Ramos (cell line): Measurements from ENCODE around the gene LSM7.

Experiments used
- in situ Hi-C: fragments of 300-500 bp; cut with MboI; formaldehyde crosslinking; loops from one replicate; pipeline ENCODE4 v1.14.3; 2022; ENCODE audit warnings: low sequenced_read_pairs; ENCODE audit not compliant: unreplicated experiment

LSM7 gene

DNA sequence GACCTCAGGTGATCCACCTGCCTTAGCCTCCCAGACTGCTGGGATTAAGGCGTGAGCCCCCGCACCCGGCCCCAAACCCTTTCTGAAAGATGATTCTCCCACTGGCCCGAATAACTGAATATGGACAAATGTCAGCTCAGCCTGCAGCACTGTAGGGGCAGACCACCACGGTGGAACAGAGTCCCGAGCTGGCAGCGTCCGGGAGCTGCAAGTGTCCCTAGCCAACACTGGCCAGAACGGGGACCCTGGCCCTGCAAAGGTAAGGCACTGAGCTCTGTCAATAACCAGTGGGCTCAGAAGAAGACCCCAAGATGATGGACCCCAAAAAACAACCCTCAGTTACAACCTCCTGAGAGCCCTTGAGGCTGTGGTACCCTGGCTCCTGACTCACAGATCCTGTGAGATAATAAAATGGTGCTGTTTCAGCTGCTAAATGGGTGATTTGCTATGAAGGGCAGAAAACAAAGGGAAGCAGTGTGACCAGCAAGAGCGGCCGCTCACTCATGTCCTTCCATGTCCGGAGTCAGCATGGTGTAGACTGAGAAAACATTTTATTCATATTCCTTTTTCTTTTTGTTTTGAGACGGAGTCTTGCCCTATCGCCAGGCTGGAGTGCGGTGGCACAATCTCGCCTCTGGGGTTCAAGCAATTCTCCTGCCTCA is 1.6 kb downstream of the LSM7 start:
- in situ Hi-C loops: no loop called here

DNA sequence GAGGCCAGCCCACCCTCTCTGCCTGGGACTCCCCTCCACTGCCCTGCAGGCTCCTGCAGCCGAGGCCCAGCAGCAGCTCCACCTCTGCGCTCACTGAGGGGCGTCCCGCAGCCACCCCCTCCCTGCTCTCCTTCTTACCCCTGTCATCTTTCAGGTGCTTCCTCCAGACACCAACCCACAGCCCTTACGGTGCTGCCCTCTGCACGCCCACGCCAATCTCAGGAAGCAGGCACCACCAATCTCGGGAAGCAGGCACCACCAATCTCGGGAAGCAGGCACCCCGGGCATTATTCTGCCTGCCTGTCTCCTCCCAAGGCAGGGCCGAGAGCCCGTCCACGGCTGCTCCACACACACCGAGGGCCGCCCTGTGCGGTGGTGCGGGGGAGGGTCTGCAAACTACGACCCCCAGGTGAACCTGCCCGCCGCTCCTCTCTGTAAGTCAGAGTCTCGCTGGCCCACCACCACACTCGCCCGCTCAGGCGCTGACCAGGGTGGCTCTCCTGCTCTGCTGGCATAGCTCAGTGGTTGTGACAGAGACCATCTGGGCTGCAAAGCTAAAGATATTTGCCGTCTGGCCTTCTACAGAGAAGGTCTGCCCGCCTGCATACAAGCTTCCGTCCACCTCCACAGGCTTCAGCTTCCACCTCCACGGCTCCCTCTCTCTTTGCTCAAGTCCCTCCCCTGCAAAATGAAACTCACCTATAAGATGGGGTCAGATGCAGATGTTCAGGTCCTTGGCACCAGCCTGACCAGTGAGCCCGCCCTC is 2.9 kb downstream of the LSM7 start:
- in situ Hi-C loops: no loop called here

DNA sequence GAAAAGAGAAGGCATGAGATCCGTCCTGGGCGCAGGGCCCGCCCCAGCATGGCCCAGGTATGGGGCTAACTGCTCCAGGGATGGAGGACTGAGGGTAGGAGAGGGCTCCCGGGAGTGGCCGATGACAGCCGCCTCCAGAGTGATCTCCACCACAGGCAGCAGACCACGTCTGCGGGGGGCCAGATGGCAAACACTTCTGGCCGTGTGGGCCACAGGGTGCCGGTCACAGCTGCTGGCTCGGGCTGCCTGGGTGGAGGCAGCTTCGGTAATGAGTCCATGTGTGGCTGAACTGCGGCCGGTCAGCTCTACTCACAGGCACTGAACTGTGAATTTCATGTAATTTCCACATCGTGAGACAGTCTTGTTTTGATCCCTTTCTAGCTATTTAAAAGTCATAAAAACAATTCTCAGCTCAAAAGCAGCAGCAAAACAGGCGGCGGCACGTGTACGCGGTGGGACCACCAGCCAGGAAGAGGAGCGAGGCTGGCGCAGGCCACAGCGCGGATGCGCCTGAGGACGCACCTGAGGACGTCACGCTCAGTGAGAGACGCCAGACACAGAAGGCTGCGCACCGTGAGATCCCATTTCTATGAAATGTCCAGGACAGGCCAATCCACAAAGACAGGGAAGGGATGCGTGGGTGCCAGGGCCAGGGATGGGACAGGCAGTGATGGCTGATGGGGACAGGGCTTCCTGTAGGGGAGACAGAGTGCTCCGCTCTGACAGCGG is 4.0 kb downstream of the LSM7 start:
- in situ Hi-C loops: no loop called here

DNA sequence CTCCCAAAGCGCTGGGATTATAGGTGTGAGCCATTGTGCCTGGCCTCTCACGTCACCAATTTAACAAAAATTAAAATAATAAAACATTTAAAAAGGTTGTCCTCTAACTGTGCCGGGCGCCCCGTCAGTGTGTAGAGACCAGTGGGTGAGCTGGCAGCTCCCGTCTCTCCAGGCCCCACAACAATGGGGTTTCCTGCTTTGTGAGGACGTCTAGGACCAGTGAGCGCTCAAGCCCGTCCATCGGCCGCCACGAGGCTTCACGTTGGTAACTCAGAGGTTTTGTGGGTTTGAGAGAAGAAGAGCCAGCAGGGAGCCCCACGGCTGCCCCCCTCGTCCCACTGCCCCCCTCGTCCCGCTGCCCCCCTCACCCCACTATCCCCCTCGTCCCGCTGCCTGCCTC is 4.7 kb downstream of the LSM7 start:
- in situ Hi-C loops: no loop called here

DNA sequence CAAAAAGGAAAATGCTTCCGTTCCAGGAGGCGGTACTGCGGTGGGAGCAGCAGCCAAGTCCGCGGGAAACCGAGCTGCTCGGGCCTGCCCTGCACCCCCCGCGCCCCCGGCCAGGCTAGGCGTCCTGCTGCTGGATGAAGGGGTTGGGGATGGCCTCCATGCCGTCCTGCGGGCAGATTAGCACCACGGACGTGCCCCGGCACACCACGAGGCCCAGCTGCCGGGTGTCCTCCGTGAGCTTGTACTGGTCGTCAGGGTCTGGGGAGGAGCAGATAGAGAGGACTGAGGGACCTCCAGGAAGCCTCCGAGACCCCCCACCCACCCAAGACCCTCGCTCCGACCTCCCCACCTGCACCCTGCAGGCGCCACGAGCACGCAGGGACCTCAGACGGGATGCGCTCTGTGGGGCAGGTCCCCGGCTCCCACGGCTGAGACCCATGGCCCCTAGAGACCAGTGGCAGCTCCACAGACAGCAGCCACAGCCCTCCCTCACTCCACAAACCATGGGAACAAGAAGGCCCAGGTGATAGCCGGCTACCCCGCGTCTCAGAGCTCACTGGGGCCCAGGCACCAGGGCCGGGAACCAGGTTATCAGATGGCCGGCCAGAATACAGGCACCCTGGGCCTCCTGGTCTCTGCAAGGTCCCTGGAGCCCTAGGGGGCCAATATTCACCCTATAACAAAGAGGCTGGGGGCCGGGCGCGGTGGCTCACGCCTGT is 6.7 kb downstream of the LSM7 start:
- in situ Hi-C loops: no loop called here

DNA sequence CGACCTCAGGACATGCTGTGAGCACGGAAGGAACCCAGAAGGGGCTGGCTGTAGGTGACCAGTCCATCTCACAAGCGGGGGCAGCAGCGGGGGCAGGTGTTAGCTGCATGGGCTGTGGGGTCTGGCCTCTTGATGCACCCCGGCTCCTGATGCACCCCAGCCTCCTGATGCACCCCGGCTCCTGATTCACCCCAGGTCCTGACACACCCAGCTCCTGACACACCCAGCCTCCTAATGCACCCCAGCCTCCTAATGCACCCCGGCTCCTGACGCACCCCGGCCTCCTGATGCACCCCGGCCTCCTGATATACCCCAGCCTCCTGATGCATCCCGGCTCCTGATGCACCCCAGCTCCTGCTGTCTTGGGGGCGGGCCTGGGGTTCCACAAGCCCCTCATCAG is 7.4 kb downstream of the LSM7 start:
- in situ Hi-C loops: no loop called here

DNA sequence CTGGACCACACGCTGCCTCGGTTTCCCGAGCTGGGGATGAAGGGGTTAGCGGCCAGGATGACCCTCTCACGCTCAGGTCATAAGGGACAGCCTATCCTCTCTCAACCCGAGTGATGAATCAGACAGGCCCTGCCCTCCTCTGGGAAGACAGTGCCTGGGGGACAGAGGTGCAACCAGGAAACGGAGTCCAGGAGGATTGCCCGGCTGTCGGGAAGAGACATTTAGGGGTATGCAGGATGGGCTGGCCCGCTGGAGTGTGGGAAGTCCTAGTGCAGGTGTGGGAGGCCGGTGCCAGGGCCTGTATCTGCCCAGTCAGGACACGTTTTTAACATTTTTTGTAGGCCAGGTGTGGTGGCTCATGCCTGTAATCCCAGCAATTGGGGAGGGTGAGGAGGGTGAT is 8.3 kb downstream of the LSM7 start:
- in situ Hi-C loops: no loop called here

DNA sequence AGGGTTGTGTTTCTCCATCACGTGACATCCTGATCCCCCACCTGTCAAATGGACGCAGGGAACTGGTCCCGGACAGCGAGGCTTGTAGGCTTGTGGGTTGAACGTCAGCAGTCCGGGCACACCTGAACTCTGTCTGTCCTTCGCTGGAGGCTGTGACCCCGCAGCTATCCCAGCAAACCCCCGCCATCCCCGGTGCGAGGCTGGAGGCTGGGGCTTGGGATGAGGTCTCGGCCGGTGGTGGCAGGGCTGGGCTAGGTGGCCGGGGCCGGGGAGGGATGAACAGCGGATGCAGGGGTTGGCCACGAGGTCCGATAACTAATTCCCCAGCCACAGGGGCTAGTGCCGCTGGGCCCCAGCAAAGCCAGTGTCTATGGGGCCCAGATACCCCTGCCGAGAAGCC is 8.8 kb downstream of the LSM7 start:
- in situ Hi-C loops: no loop called here

DNA sequence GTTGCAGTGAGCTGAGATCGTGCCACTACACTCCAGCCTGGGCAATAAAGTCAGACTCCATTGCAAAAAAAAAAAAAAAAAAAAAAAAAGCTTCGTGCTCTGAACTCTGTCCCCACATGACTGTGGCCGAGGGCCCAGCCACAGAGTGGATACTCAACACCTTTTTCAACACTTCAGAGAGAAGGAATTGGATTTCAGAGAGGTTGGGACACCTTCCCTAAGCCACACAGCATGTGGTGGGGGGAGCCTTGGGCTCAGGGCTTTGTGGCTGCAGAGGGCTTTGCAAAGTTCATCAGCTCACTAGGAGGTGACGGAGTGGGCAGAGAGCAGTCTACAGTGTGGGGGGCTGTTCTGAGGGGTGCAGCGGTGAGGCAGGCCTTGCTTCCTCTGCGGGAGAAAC is 9.5 kb downstream of the LSM7 start:
- in situ Hi-C loops: no loop called here

DNA sequence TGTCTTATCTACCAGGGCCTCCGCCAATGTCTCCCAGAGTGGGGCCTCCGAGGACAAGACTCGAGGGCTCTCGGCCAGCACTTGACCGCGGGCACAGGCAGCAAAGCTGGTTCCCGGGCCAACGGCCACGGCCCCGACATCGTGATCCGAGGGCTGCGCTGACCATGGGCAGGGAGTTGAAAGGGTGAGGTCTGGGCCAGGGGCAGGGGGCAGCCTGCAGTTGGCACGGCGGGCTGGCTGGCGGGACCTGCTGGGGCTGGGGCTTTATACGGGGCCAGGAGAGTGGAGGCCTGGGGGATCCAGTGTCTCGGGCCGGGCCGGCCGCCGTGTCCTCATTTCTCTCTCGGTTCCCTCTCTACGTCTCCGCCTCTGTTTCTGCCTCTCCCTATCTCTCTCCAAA is 10.6 kb downstream of the LSM7 start:
- in situ Hi-C loops: no loop called here

DNA sequence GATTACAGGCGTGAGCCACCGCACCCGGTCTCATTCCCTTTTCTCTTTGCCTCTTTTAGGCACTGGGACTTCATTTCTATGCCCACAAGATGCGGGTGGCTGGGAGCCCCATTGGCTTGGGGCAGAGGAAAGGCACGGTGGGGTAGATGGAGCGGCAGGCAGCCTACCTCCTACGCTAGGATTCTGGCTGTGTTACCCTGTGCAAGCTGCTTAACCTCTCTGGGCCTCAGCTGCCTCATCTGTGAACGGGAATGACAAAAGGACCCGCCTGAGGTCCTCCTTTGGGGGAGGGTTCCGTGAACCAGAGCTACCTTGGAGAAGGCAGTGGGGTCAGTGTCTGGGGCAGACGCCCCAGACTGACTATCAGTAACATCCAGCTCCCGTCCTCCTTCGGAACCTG is 11.1 kb downstream of the LSM7 start:
- in situ Hi-C loops: no loop called here

DNA sequence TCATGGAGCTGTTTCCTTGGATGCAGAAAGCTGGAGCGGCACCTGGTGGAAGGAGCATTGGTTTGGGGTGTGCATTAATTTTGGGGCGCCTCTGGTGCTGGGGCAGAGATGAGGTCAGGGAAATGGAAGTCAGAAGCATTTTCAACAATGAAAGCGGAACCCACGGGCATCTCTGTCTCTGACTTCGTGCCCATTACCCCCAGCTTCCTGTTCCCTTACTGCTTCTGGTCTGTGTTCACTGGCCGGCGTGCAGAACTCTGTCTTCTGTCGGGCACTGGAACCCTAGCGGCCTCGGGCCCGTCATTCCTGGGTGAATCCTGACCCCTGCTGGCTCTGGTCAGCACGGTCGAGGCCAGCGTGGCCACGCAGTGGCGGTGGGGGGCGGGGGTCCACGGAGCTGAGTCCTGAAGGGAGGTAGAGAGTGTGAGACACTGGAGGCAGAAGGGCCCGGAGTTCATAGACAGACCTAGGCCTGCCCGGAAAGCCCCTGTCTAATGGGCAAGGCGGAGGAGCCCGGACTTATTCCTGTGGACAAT is 12.5 kb downstream of the LSM7 start:
- in situ Hi-C loops: no loop called here

DNA sequence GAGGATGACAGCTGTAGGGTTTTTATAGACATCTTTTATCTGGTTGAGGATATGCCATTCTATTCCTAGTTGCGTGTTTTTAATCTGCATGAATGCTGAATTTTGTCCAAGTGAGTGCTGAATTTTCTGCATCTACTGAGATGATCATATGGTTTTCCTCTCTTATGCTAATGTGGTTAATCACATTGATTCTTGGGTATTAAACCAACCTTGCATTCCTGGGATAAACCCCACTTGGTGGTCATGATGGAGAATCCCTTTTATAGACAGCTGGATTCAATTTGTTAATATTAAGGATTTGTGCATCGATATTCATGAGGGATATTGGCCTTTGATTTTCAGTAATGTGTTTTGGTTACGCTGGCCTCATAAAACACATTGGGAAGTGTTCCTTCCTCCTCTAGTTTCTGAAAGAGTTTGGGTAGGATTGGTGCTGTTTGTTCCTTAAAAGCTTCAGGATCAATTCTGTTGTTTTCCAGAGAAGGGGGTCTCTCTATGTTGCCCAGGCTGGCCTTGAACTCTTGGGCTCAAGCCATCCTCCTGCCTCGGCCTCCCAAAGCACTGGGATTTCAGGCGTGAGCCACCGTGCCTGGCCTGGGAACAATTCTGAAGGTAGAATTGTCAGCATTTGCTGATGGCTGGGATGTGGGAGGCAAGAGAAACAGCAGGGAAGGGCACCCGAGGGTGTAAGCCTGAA is 13.1 kb downstream of the LSM7 start:
- in situ Hi-C loops: no loop called here

DNA sequence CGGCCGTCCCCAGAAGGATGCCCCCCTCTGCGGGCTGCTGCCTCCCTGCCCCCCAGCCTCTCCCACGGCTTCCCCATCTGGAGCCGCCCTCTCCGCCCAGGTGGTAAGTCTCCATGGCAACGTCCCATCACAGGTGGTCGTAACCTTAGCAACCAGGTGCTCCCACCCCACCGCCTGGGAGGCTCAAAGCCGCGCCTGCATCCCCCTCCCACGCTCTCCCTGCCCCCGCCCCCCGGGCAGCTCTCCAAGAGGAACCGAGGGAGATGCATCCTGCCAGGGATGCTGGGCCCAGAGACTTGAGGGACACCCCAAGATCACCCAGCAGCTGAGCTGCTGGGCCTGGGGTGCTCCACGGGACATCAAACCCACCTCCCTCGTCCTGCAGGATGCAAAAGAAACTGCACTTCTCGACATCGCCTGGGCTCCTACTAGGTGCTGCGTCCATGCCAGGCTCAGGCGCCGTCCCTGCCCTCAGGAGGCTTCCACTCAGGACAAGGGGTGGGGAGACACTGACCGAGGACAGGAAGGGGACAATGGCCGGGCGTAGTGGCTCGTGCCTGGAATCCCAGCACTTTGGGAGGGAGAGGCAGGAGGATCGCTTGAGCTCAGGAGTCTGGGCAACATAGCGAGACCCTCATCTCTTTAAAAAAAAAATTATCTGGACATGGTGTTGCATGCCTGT is 15.4 kb downstream of the LSM7 start:
- in situ Hi-C loops: no loop called here

DNA sequence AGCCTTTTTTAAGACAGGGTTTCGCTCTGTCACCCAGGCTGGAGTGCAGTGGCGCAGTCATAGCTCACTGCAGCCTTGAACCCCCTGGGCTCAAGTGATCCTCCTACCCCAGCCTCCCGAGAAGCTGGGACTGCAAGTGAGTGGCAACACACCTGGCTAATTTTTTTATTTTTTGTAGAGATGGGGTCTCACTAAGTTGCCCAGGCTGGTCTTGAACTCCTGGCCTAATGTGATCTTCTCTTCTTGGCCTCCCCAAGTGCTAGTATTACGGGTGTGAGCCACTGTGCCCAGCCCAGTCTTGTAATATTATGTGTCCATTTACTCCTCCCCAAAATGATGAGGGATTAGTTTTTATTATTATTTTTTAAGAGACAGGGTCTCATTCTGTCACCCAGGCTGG is 17.3 kb downstream of the LSM7 start:
- in situ Hi-C loops: no loop called here

DNA sequence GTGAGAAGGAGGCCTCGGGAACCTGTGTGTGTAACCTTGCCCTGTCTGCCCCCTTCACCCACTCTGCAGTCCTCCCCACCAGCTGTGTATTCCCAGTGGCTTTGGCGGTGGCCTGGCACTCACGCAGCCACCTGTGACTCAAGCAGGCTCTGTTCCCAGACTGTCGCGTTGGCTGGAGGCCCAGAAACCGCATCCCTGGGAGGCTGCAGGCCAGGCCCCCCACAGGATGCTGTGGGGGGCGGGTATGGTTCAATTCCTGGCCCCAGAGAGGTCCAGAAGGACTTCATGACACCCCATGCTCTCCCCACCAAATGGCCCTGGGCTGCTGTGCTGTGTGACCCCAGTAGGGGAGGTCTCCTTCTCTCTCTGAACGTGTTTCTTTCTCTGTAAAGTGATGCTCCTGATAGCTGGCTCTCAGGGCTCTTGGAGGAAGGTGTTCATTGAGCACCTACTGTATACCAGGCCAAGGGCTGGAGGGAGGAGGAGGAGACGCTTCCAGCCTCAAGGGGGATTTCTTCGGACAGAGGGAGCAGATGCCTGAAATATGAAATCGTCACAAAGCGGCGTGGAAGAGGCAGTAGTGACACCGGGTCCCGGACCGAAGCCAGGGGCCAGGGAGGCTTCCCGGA is 18.5 kb downstream of the LSM7 start:
- in situ Hi-C loops: no loop called here

DNA sequence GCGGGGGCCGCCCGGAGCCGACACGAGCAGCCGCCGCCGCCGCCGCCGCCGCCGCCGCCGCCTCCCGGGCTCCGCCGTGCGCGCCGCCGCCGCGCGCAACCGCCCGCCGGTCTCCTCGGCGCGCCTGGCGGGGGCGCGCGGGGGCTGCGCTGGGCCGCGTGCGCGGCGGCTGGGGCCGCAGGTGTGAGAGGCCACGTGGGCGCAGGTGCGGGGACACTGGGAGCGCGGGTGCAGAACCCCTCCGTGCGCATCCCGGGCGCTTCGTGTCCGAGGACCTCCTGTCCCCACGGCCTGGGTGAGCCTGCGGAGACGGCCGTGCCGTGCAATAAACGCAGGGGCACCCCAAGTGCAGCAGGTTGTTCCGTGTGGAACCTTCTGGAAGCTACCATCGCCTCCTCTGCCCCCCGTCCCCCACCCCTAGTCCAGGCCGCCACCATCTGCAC is 20.3 kb downstream of the LSM7 start, which contains the start of gene LINGO3:
Gene LINGO3, minus strand, starts transcription at position 41 of the 443 bp plus-strand sequence. CDS start 16,378 bp downstream, outside the sequence.
- in situ Hi-C loops: no loop called here

DNA sequence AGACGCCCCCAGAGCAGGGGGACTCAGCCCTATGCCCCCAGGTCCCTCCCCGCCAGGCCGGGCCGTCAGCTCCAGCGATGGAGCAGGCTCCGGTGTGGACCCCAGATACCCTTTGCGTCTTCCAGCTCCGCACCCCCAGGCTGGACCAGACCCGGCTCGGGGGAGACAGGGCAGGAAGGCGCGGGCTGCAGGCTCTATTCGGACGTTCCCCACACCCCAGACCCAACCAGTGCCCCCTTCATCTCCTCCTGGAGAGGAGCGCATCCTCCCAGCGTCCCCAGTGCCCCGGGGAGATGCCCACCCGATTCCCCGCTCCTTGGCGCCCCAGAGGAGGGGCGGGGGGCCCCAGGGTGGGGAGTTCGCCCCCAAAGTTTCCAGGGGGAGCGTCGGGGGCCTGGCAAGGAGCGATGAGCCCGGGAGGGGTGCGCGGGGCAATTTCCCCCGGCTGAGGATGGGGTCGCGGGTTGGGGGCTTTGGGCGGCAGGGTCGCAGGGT is 20.8 kb downstream of the LSM7 start:
- in situ Hi-C loops: no loop called here

DNA sequence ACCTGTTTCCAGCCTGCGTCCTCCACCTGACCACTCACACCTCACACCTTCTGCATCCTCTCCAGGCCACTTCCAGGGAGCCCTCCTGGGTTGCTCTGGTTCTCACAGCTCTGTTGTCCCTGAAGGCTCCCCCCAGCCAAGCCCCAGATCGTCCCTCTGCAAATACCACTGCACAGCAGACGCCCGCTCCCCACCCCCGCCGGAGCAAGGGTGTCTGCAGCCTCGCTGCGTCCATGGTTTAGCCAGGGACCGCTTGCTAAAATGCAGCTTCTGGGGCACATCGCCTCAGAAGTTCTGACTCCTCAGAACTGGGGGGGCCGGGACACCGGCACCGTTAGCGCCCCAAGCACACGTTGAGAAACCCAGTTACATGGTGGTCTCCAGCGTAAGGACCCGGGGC is 21.4 kb downstream of the LSM7 start:
- in situ Hi-C loops: no loop called here
